ENCODE data around the gene RNF13. TPM values are rescaled to one million over a fixed set of nuclear protein-coding genes. Genes with fewer than 3 reads are reported as not detected.

The RNF13 gene
- total and polyA plus RNA-seq, 2 of the 4 experiments (the other 2 are of a cell fraction): 12.8 to 29.8 TPM

GRCh38 chr3:149872589-149872988, 59.6 kb downstream of the RNF13 start:
- in situ Hi-C loops (cut with MboI; ENCODE audit: low sequenced_read_pairs) (no loop called here), dilution Hi-C loops (cut with HindIII; ENCODE audit: low sequenced_read_pairs, unreplicated experiment) (no loop called here), intact Hi-C loops (cut with micrococcal nuclease) (no loop called here)
- H4K5ac ChIP-seq (ENCODE audit: low read depth, low read length): no peak overlapping the region
- H2BK15ac ChIP-seq (ENCODE audit: low read depth, low read length): no peak overlapping the region
- H2AK9ac ChIP-seq (replicated peaks; ENCODE audit: low read depth, low read length, poor library complexity): no peak overlapping the region
- 0 out of 2 replicates have a peak, but pooled peaks cover 2% of the 10 kb centered on the region for H3K9me3 ChIP-seq (ENCODE audit: control insufficient read depth, insufficient read depth, low read length)
- H3K27ac ChIP-seq (ENCODE audit: insufficient read depth, low read length): no peak overlapping the region
- H3K18ac ChIP-seq (ENCODE audit: low read depth, low read length): no peak overlapping the region
- no peak for ATAC-seq (ENCODE audit: low read depth)
- peaks cover 4 to 10% of the 10 kb centered on the region in 2 experiments; a peak in 1 of 4 replicates for H3K79me1 ChIP-seq (ENCODE audit: low read depth in 1 of 2, low read length in 2 of 2)
- H3K4me2 ChIP-seq (ENCODE audit: low read depth, low read length): no peak overlapping the region
- ChIA-PET POLR2A (ENCODE audit: unreplicated experiment) (no interaction called here), CTCF (interaction anchor here (1.2 kb wide), 1 partner anchor 10 kb away, joined by 4 read pairs; no protein-coding TSS in a partner anchor)
- H3K27me3 ChIP-seq (ENCODE audit: control insufficient read depth, insufficient read depth, low read length): no peaks in the 10 kb centered on the region
- no peaks in the 10 kb centered on the region for H3K9me1 ChIP-seq (ENCODE audit: insufficient read depth, low read length)
- H2AK5ac ChIP-seq (ENCODE audit: low read depth, low read length): no peak overlapping the region
- H4K20me1 ChIP-seq (ENCODE audit: insufficient read depth, low read length): no peaks in the 10 kb centered on the region
- H4K91ac ChIP-seq (ENCODE audit: insufficient read depth, low read depth, low read length): no peak overlapping the region
- no peak overlapping the region for H3K14ac ChIP-seq (replicated peaks; ENCODE audit: low read depth, low read length)
- no peaks in the 10 kb centered on the region for H3K4me1 ChIP-seq (ENCODE audit: control insufficient read depth, insufficient read depth, low read length)
- no peak overlapping the region for H3K9ac ChIP-seq (ENCODE audit: low read depth, low read length)
- H4K8ac ChIP-seq (ENCODE audit: low read depth in 2 of 2, low read length in 2 of 2): no peak overlapping the region
- TF ChIP-seq RCOR1 (IDR thresholded peaks at IDR 0.05; ENCODE audit: insufficient replicate concordance, low read length) (no peak), MAFK (IDR thresholded peaks at IDR 0.05; ENCODE audit: low read depth, low read length) (peak; percentile 58), NFE2L2 (IDR thresholded peaks at IDR 0.05; ENCODE audit: low read depth, low read length) (peak; percentile 50; the same call in 1 of the 2 replicates)
- H2BK120ac ChIP-seq (ENCODE audit: low read depth, low read length): no peak overlapping the region
- DNase-seq: no peak
- no peak overlapping the region for H3K56ac ChIP-seq (ENCODE audit: extremely low read depth, insufficient read depth, low read length)
- H2BK20ac ChIP-seq (ENCODE audit: low read depth, low read length): no peak overlapping the region
- no peaks in the 10 kb centered on the region for H3K36me3 ChIP-seq (ENCODE audit: control insufficient read depth, insufficient read depth, low read length)
- H3K4ac ChIP-seq (ENCODE audit: low read depth, low read length): no peak overlapping the region
- WGBS, 2 experiments (ENCODE audit: extremely low coverage in 2 of 2, insufficient read length in 1 of 2): no CpG with 5 or more reads among the region's 2 CpGs
- H2BK5ac ChIP-seq (ENCODE audit: low read depth, low read length, poor library complexity, severe bottlenecking): no peak overlapping the region
- no peak overlapping the region for H3K23ac ChIP-seq (ENCODE audit: low read depth, low read length)
- H2AFZ ChIP-seq (replicated peaks; ENCODE audit: low read length, poor library complexity): no peak overlapping the region
- H3K4me3 ChIP-seq (ENCODE audit: insufficient read depth, low read depth, low read length): no peak overlapping the region
- BruUV-seq (replicated peaks): no TSS peak

Data from IMR-90 (cell line).